Measurements from ENCODE around the gene PRSS53.

Gene PRSS53

DNA sequence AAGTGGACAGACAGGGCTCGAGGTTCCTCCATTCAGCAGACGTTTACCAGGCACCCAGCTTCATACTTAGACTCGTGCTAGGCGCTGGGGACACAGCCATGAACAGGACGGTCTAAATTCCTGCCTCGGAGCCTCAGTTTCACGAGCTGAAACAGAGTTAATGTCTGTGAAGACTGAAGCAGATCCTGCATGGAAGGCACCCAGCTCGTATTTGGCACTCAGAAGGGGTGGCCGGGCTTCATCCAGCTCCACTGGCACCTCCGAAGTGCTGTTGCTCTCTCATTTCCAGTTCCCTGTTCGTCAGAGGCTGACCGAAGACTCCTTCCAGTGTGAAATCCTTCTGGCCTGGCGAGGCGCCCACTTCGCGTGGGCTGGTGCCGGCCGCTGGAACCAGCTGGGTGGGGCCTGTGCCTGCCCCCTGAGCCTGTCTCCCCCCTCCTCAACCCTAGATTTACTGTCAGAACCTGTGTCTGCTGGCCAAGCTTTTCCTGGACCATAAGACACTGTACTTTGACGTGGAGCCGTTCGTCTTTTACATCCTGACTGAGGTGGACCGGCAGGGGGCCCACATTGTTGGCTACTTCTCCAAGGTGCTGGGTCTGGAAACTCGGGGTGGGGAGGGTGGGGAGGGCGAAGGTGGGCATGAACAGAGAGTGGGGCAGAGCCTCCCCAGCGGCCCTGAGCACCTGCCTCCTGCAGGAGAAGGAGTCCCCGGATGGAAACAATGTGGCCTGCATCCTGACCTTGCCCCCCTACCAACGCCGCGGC, 41.0 kb upstream of the PRSS53 start:
- H3K27ac Mint-ChIP-seq = peak overlapping the region; percentile 42
- DNase-seq = no peak
- H3K27me3 Mint-ChIP-seq = no peaks in the 10 kb centered on the region
- no peaks in the 10 kb centered on the region for H3K9me3 Mint-ChIP-seq
- H3K36me3 Mint-ChIP-seq = peaks cover 22% of the 10 kb centered on the region
- no peak overlapping the region for H3K4me3 Mint-ChIP-seq
- peaks cover 11% of the 10 kb centered on the region for H3K4me1 Mint-ChIP-seq
- CTCF ChIA-PET = interaction anchor here (1.5 kb wide), 1 partner anchor 12 kb away, joined by 7 read pairs; no protein-coding TSS in a partner anchor

DNA sequence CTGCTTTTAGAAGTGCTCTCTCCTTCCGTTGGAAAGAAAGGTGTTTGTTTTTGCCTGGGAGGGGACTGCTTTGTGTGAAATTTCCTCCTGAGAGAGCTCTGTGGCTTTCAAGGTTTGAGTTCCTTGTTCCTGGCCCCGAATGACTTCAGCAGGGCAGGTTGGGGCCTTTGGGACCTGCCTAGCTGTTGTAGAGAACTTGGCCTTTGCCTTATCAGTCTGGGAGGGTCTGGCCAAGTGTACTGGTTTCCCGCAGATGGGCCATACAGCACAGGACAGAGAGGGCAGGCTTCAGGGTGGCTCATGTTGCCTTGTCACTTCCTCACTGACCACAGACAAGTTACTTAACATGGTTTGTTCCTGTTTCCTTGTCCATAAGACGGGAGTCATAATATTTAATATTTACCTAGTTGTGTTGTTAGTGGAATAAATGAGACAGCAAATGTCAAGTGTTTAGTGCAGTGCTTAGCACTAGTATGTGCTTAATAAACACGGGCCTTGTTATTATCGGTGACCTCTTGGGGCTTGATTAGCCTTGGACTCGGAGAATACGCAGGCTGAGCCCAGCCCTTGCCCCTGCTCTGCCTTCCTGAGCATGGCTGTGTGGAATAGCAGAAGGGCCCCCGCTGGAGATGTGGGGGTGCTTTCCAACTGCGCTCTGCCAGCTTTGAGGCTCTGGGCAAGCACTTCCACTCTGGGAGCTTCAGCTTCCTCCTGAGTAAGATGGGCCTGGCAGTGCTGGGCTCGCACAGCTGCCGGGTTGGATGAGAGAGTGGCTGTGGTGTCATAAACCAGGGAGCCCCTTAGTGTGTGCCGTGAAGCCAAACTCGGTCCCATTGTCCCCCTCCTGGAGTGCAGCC, 40.2 kb upstream of the PRSS53 start:
- Mint-ChIP-seq H3K36me3 (peaks cover 22% of the 10 kb centered on the region), H3K27ac (peak overlapping the region; percentile 91), H3K9me3 (no peaks in the 10 kb centered on the region), H3K27me3 (no peaks in the 10 kb centered on the region), H3K4me3 (no peak overlapping the region), H3K4me1 (peaks cover 11% of the 10 kb centered on the region)
- CTCF ChIA-PET = interaction anchor here (0.9 to 1.5 kb wide), 2 partner anchors 11 to 13 kb away, joined by 3 to 7 read pairs; partner anchors contain the start of gene KAT8
- DNase-seq = no peak

DNA sequence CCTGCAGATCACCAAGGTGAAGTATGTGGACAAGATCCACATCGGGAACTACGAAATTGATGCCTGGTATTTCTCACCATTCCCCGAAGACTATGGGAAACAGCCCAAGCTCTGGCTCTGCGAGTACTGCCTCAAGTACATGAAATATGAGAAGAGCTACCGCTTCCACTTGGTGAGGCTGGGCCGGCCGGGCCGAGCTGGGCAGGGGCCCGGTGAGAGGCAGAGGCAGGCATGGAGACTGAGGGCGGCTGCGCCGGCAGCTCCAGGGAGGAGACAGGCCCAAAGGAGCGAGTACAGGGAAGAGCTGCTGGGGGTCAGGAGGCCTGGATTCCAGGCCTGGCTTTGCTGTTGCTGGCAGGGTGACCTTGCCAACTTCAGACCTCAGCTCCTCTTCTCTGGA, 38.4 kb upstream of the PRSS53 start:
- Mint-ChIP-seq H3K27ac (no peak overlapping the region), H3K36me3 (peaks cover 24% of the 10 kb centered on the region)
- CTCF ChIA-PET = interaction anchor here (0.5 kb wide), 1 partner anchor 12 kb away, joined by 3 read pairs; no protein-coding TSS in a partner anchor

DNA sequence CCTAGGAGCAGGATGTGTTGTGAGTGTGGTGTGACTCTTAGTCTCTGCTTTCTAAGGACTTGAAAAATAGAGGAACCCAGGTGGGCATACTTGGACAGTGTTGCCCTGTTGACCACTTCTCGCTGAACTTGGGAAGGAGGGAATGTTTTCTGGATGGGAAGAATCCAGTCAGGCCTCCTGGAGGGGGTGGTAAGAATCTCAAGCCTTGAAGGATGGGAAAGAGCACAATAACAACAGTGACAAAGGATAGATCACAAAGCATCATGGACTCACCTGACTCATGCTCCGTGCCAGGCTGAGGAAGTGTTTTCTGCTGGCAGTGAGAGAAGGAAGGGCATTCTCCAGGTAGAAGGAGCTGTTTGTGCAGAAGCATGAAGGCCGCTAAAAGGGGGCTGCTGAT, 37.1 kb upstream of the PRSS53 start:
- Mint-ChIP-seq H3K4me3 (no peak overlapping the region), H3K9me3 (no peaks in the 10 kb centered on the region), H3K4me1 (peaks cover 11% of the 10 kb centered on the region), H3K27ac (no peak overlapping the region), H3K36me3 (peaks cover 30% of the 10 kb centered on the region), H3K27me3 (no peaks in the 10 kb centered on the region)
- CTCF ChIA-PET = no interaction called here
- no peak for DNase-seq

More for the DNA sequence above, 38.4 kb upstream of the PRSS53 start:
- no peak overlapping the region for H3K4me3 Mint-ChIP-seq
- H3K4me1 Mint-ChIP-seq = peaks cover 11% of the 10 kb centered on the region
- H3K27me3 Mint-ChIP-seq = no peaks in the 10 kb centered on the region
- DNase-seq = no peak
- no peaks in the 10 kb centered on the region for H3K9me3 Mint-ChIP-seq

DNA sequence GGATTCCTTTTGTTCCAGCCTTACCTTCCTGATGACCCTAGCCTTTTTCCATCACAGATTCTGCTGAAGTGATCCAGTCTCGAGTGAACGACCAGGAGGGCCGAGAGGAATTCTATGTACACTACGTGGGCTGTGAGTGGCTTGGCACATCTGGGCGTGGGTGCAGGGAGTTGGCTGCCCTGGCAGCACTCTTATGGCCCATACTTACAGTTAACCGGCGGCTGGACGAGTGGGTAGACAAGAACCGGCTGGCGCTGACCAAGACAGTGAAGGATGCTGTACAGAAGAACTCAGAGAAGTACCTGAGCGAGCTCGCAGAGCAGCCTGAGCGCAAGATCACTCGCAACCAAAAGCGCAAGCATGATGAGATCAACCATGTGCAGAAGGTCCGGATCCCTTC, 31.4 kb upstream of the PRSS53 start:
- CTCF ChIA-PET = interaction anchor here (1.7 to 3.2 kb wide), 2 partner anchors 22 kb away, joined by 8 to 19 read pairs; no protein-coding TSS in a partner anchor
- no peaks in the 10 kb centered on the region for H3K9me3 Mint-ChIP-seq
- peaks cover 19% of the 10 kb centered on the region for H3K4me1 Mint-ChIP-seq
- no peaks in the 10 kb centered on the region for H3K27me3 Mint-ChIP-seq
- H3K27ac Mint-ChIP-seq = no peak overlapping the region
- no peak for DNase-seq
- H3K4me3 Mint-ChIP-seq = no peak overlapping the region
- H3K36me3 Mint-ChIP-seq = peaks cover 24% of the 10 kb centered on the region

DNA sequence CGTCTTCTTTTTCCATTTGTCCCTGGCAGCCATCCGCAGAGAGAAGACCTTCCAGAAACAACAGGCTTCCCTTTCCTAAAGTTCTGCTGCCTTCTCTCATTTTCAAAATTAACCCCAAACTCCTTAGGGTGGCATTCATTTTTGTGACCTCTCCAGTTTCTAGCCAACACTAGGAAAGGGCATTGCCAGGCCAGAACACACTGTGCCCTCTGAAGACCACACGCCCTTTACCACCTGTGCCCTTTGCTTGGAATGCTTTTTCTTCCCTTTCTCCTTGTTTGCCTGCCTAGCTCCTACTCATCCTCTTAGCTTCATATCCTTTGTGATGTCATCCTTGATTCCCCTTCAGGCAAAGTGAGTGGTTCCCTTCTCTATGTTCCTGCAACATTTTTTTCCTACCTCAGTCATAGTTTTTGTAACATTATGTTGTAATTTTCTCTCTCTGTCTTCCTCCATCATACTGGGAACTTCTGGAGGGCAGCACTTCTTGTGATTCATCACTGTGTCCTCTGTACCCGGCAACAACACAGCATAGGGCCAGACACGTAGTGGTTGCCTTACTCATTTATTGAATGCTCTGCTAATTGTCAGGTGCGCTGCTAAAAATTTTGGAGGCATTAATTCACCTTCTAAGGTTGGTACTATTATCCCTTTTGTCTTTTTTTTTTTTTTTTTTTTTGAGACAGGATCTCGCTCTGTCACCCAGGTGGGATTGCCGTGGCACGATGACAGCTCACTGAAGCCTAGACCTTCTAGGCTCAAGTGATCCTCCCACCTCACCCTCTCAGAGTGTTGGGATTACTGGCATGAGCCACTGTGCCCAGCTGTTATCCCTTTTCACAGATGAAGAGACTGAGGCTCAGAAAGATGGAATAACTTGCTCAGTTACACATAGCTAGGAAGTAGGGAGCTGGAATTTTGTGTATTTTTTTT, 29.7 kb upstream of the PRSS53 start:
- Mint-ChIP-seq H3K4me1 (peaks cover 30% of the 10 kb centered on the region), H3K36me3 (peaks cover 24% of the 10 kb centered on the region), H3K27me3 (no peaks in the 10 kb centered on the region), H3K9me3 (no peaks in the 10 kb centered on the region), H3K27ac (peak overlapping the region; percentile 93), H3K4me3 (peak overlapping the region; percentile 78)
- no peak for DNase-seq
- CTCF ChIA-PET = interaction anchor here (1.1 to 1.7 kb wide), 3 partner anchors 17 to 24 kb away, joined by 3 to 8 read pairs (median 6); partner anchors contain the start of gene PRSS8

DNA sequence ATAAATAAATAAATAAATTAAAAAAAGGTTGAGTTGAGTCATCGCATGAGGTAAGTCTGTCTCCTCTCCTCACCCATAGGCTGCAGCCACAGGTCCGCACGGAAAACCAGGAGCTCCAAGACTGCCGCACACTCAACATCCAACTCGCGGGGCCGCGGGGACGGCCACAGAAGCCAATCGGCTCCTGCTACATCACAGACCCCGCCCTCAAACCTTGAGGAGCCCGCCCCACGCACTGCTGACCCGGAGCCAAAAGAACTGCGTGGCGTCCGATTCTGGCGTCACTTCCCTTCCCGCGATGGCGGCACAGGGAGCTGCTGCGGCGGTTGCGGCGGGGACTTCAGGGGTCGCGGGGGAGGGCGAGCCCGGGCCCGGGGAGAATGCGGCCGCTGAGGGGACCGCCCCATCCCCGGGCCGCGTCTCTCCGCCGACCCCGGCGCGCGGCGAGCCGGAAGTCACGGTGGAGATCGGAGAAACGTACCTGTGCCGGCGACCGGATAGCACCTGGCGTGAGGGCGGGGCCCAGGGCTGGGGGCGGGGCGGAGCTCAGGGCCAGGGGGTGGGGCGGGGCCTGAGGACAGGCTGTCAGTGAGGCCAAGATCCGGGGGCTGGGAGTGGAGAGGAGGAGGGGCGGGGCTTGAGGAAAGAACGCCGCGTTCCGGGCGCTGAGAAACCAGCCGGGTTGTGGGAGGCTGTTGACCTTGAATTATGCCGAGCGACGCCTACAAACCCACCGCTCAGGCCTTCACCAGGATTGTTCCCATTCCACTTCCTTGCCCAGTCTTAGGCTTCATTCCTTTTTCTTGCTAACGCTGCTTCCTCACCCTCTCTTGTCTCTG, 28.9 kb upstream of the PRSS53 start, which contains the start of gene KAT8:
TSS of gene KAT8 (plus strand) at position 281 of the 839 bp plus-strand sequence. CDS start at position 299, 18 bp downstream.
- Mint-ChIP-seq H3K27ac (peak within 1 kb of the TSS; percentile 93), H3K36me3 (peaks cover 24% of the 10 kb centered on the region), H3K27me3 (no peaks in the 10 kb centered on the region), H3K4me1 (peaks cover 30% of the 10 kb centered on the region), H3K4me3 (peak within 1 kb of the TSS; percentile 78), H3K9me3 (no peaks in the 10 kb centered on the region)
- CTCF ChIA-PET = interaction anchor here (0.8 to 1.1 kb wide), 2 partner anchors 11 to 25 kb away, joined by 3 to 6 read pairs; no protein-coding TSS in a partner anchor
- peak; percentile 99 for DNase-seq

DNA sequence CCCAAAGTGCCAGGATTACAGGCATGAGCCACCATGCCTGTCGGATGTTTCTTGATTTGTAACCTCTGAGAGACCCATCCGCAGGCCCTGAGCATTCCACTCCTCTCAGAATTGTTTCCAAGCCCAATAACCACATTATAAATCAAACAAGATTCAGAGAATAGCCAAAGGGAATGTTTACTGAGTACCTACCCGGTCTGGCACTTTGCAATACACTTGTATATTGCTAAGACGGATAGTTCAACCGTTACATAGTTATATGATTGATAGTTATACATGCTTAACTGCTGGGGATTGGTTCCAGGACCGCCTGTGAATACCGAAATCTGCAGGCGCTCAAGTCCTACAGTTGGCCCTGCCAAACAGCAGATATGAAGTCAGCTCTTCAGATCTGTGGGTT, 25.7 kb upstream of the PRSS53 start:
- Mint-ChIP-seq H3K9me3 (no peaks in the 10 kb centered on the region), H3K4me1 (peaks cover 37% of the 10 kb centered on the region), H3K4me3 (no peak overlapping the region), H3K27me3 (no peaks in the 10 kb centered on the region), H3K27ac (no peak overlapping the region), H3K36me3 (peaks cover 21% of the 10 kb centered on the region)
- CTCF ChIA-PET = interaction anchor here (2.1 kb wide), 1 partner anchor 12 kb away, joined by 5 read pairs; no protein-coding TSS in a partner anchor
- DNase-seq = no peak

DNA sequence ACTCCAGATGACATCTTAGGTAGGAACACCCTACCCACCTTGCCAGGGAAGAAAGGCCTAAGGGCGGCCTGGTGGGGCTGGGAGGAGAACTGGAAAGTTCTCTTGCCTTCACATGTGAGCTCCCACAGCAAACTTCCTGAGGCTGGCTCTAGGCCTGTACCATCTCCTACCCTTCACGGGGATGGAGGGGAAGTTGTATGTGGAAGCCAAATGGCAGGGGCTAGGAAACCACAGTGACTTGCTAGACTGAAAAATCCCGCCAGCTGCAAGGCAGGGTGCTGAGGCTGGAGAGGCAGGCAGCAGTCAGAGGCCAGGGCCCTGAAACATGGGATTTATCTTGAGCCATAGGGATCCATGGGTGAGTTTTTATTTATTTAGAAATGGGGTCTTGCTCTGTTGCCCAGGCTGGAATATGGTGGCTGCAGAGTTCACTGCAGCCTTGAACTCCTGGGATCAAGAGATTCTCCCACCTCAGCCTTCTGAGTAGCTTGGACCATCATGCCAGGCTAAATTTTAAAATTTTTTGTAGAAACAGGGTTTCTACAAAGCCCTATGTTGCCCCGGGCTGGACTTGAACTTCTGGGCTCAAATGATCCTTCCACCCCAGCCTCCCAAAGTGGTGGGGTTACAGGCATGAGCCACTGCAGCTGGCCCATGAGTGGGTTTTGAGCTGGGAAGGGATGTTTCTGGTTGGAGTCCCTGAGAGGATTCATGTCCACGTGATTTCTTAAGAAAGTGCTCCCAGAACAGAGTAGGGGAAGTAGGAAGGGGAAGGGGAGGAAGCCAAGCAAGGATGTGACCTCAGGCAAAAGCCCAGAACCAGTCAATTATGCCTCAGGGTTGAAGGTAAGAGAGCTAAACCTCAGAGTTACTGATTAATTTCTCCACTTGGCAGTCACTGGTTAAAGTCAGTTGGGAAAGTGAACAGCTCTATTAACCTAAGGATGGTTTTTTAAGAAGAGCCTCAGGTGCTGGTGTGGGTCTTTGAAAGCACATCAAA, 24.7 kb upstream of the PRSS53 start:
- DNase-seq = no peak
- Mint-ChIP-seq H3K27me3 (no peaks in the 10 kb centered on the region), H3K4me1 (peaks cover 34% of the 10 kb centered on the region), H3K27ac (peak overlapping the region; percentile 49), H3K9me3 (no peaks in the 10 kb centered on the region), H3K36me3 (peaks cover 21% of the 10 kb centered on the region), H3K4me3 (no peak overlapping the region)
- CTCF ChIA-PET = interaction anchor here (2.1 kb wide), 1 partner anchor 11 kb away, joined by 5 read pairs; no protein-coding TSS in a partner anchor

DNA sequence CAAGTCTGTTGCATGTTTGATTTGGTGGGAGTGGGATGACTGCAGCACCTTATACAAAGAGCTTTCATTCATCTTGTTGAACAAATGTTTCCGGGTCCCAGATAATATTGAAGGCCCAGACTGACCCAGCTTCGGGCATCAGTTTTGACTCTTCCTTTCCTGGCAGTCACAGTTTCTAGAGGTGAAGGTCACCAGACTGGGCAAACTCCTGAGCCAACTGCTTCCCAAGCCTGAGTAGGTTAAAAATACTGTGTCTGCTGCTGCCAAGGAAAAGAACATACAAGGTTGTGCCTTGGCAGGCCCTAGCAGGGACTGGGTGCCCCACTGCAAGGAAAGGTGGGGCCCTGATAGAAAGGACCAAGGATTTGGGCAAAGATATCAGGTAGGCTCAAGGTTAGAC, 24.0 kb upstream of the PRSS53 start:
- DNase-seq = no peak
- H3K27ac Mint-ChIP-seq = peak overlapping the region; percentile 45
- H3K4me1 Mint-ChIP-seq = peaks cover 32% of the 10 kb centered on the region
- no peaks in the 10 kb centered on the region for H3K27me3 Mint-ChIP-seq
- CTCF ChIA-PET = interaction anchor here (0.7 to 2.1 kb wide), 2 partner anchors 10 to 29 kb away, joined by 3 to 5 read pairs; no protein-coding TSS in a partner anchor
- no peak overlapping the region for H3K4me3 Mint-ChIP-seq
- no peaks in the 10 kb centered on the region for H3K9me3 Mint-ChIP-seq
- peaks cover 21% of the 10 kb centered on the region for H3K36me3 Mint-ChIP-seq

DNA sequence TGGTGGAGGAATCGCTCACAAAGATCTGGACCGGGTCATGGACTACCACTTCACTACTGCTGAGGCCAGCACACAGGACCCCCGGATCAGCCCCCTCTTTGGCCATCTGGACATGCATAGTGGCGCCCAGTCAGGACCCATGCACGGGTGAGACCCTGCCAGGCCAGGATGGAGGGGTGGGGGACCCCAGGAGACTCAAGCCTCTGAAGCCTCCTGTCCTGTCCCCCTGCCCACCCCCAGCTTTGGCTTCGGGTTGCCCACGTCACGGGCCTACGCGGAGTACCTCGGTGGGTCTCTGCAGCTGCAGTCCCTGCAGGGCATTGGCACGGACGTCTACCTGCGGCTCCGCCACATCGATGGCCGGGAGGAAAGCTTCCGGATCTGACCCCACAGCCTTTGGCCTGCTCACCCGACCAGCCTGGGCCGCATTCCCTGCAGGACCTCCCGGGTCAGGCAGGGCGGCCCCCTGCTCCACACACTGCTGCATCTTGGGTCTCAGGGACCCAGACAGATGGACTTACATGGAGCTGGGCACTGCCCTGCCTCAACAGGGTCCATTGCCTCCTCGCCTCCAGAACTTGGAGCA, 23.2 kb upstream of the PRSS53 start:
- Mint-ChIP-seq H3K36me3 (peaks cover 21% of the 10 kb centered on the region), H3K4me1 (peaks cover 38% of the 10 kb centered on the region), H3K27me3 (no peaks in the 10 kb centered on the region), H3K4me3 (no peak overlapping the region), H3K9me3 (no peaks in the 10 kb centered on the region), H3K27ac (no peak overlapping the region)
- CTCF ChIA-PET = interaction anchor here (0.7 to 0.9 kb wide), 2 partner anchors 16 to 30 kb away, joined by 3 read pairs; no protein-coding TSS in a partner anchor
- no peak for DNase-seq

Measured in activated naive CD4-positive, alpha-beta T cell treated with anti-CD3 and anti-CD28 coated beads, Interleukin-2, amount 10 ng/mL, durations not matched to agents 7 days and 5 days (primary cell).